Measurements from ENCODE around the gene UBD.

The UBD gene

GRCh38 chr6:29519291-29520010, 40.1 kb downstream of the UBD start:
- DNase-seq: no peak

GRCh38 chr6:29517728-29518440, 41.6 kb downstream of the UBD start:
- no peak for DNase-seq

- DNase-seq: no peak
Observed at GRCh38 chr6:29517245-29517644, 42.3 kb downstream of the UBD start.

GRCh38 chr6:29516108-29516507, 43.4 kb downstream of the UBD start:
- no peak for DNase-seq

GRCh38 chr6:29510746-29511300, 48.7 kb downstream of the UBD start:
- DNase-seq: no peak

GRCh38 chr6:29510202-29510601, 49.3 kb downstream of the UBD start:
- no peak for DNase-seq

GRCh38 chr6:29509711-29510110, 49.8 kb downstream of the UBD start:
- no peak for DNase-seq

GRCh38 chr6:29509239-29509638, 50.3 kb downstream of the UBD start:
- DNase-seq: no peak

- no peak for DNase-seq
Observed at GRCh38 chr6:29507319-29507718, 52.2 kb downstream of the UBD start.

GRCh38 chr6:29506446-29507067, 53.0 kb downstream of the UBD start:
- DNase-seq: no peak

- no peak for DNase-seq
Observed at GRCh38 chr6:29505808-29506207, 53.7 kb downstream of the UBD start.
